VCaP (cell line): ENCODE results near the gene DTHD1.

Experiments
- H3K27ac ChIP-seq: fragments of 450-650 bp; 2 replicates; pipeline ENCODE4 v1.5.1; 2017
- CTCF ChIP-seq: fragments of 450-650 bp; conservative IDR thresholded peaks from 2 replicates; pipeline ENCODE4 v1.5.1; 2017; ENCODE audit warnings: mild to moderate bottlenecking, moderate library complexity

Gene DTHD1

DNA sequence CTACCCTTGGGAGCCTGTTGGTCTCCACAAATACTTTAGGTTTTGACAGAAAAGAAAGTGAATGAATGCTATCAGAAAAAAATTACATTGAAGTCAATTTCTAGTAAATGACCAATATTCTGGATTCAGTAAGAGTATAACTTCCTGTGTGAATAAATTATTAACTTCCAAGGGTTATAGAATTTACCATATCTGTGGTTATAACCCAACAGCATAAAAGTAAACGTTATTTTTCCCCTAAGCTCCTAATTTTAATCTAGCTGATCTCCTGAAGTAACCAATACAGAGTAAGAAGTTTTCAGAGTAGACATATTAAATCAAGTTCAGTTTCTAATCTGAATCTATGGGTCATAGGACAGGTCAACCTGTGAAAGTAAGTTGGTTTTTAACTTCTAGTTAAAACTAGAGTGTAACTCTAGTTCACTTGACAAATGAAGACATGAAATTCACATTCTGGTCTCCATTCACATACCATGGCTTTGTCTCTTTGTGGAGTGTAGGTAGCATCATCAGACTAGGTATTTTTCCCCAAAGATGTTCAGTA lies 22.8 kb downstream of the DTHD1 start:
- no peak for TF ChIP-seq CTCF
- H3K27ac ChIP-seq = no peak overlapping the region

GRCh38 chr4:36308150-36308549 lies 26.7 kb downstream of the DTHD1 start:
- TF ChIP-seq CTCF = no peak
- H3K27ac ChIP-seq = no peak overlapping the region

DNA sequence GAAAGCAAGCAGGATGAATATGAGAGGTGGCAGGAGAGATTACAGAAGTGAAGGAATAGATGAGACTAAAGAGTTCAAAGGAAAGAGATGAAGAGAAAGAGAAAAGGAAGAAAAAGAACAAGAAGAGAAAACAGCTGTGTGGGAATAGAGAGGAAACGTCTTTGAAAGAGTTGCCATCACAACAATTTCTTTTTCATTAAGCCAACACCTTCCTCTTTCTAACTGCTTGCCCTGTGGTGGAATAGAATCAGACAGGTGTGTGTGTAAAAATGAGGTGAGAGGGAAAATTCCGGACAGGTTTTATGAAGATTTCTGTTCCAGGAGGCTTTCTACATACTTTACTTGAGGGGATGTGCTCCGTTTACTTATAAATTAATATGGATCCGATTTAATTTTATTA lies 28.8 kb downstream of the DTHD1 start:
- H3K27ac ChIP-seq = no peak overlapping the region
- no peak for TF ChIP-seq CTCF

- TF ChIP-seq CTCF = no peak
- no peak overlapping the region for H3K27ac ChIP-seq
Observed at GRCh38 chr4:36310793-36311192, 29.4 kb downstream of the DTHD1 start.

GRCh38 chr4:36312511-36312910 lies 31.1 kb downstream of the DTHD1 start:
- no peak overlapping the region for H3K27ac ChIP-seq
- no peak for TF ChIP-seq CTCF

GRCh38 chr4:36313301-36313700 lies 31.9 kb downstream of the DTHD1 start:
- TF ChIP-seq CTCF = no peak
- H3K27ac ChIP-seq = no peak overlapping the region

GRCh38 chr4:36313703-36314102 lies 32.3 kb downstream of the DTHD1 start:
- TF ChIP-seq CTCF = no peak
- H3K27ac ChIP-seq = no peak overlapping the region
